Measurements from ENCODE around the gene KRT9. TPM values are rescaled to one million over a fixed set of nuclear protein-coding genes. Genes with fewer than 3 reads are reported as not detected.

The KRT9 gene
- total and polyA plus RNA-seq, 8 donors, result not detected

DNA sequence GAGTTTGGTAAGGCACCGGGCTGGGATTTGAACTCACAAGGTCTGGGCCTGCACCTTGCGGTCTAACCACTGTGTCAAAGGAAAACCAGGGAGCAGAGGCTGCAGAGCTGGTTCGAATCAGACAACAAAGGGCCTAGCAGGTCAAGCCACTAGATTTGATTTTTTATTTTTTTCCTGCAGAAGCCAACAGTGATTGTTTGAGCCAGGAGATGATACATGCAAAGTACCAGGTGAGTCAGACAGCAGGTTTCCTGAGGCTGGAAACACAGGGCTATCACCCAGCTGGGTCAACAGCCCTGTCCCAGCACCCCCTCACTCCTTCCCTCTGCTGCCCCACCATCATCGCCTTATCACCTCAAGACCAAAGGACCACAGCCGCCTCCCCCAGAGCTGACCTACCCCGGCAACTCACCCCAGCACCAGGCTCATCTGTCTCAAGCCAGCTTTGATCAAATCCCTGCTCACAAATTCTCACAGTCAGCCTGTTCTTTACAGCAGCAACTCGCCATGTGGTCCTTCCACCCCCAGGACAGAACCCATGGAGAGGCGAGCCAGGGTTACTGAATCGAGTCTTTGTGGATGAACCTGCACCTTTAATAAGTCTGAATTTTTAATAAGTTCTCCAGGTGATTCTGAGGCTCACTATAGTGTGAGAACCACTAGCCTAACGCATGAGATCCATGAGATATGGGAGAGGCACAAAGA is 30.8 kb downstream of the KRT9 start:
- intact Hi-C loops (cut with DNase I), result loop anchor here in 1 of 2 donors (10.0 kb wide), 1 partner anchor 636 kb away; no protein-coding TSS in a partner anchor
- Histone ChIP-seq H3K27me3 (peaks cover 0 to 20% of the 10 kb centered on the region in 2 donors), H3K27ac (no peak overlapping the region), H3K4me3 (no peak overlapping the region), H3K4me1 (no peaks in the 10 kb centered on the region), H3K36me3 (no peaks in the 10 kb centered on the region), H3K9me3 (no peaks in the 10 kb centered on the region)
- no peak for ATAC-seq
- DNase-seq, result no peak
- TF ChIP-seq, protein P1, sequence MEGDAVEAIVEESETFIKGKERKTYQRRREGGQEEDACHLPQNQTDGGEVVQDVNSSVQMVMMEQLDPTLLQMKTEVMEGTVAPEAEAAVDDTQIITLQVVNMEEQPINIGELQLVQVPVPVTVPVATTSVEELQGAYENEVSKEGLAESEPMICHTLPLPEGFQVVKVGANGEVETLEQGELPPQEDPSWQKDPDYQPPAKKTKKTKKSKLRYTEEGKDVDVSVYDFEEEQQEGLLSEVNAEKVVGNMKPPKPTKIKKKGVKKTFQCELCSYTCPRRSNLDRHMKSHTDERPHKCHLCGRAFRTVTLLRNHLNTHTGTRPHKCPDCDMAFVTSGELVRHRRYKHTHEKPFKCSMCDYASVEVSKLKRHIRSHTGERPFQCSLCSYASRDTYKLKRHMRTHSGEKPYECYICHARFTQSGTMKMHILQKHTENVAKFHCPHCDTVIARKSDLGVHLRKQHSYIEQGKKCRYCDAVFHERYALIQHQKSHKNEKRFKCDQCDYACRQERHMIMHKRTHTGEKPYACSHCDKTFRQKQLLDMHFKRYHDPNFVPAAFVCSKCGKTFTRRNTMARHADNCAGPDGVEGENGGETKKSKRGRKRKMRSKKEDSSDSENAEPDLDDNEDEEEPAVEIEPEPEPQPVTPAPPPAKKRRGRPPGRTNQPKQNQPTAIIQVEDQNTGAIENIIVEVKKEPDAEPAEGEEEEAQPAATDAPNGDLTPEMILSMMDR (IDR thresholded peaks at IDR 0.05), result no peak

DNA sequence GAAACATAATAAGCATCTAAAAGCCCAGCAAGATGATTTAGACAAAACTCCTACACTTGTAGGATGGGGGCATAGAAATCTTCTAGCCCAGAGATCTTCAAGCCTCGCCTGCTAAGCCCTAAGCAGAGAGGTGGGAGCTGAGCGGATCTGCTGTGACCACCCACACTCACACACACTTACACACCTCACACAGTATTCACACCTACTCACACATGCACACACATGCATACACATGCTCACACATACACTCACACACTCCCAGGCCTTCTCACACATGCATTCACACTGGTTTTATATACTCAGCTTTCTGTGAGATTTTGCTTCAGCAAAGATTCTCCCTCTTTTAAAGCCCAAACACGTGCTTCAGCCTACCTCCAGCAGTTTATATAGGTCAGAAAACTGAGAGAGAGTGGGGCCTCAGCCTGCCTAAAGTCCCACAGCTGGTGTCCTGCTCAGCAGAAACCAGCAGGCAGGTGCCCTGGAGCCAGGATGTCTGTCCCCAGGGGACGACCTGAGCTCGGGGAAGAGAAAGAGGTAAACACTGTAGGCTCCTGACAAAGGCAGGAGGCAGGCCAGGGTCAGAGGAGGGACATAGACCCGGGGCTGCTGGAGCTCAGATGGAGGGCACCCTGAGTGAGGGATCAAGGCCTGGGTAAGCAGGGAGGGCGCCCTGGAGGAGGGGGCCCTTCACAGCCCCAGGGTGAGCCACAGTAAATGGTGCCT is 31.7 kb downstream of the KRT9 start:
- Histone ChIP-seq H3K27me3 (peaks cover 0 to 29% of the 10 kb centered on the region in 2 donors), H3K36me3 (no peaks in the 10 kb centered on the region), H3K4me1 (no peaks in the 10 kb centered on the region), H3K4me3 (no peak overlapping the region), H3K9me3 (no peaks in the 10 kb centered on the region), H3K27ac (no peak overlapping the region)
- ATAC-seq (no peak), DNase-seq (no peak)
- intact Hi-C loops (cut with DNase I), result loop anchor here in 1 of 2 donors (10.0 kb wide), 1 partner anchor 635 kb away; no protein-coding TSS in a partner anchor
- TF ChIP-seq, protein P1 (IDR thresholded peaks at IDR 0.05), result no peak

DNA sequence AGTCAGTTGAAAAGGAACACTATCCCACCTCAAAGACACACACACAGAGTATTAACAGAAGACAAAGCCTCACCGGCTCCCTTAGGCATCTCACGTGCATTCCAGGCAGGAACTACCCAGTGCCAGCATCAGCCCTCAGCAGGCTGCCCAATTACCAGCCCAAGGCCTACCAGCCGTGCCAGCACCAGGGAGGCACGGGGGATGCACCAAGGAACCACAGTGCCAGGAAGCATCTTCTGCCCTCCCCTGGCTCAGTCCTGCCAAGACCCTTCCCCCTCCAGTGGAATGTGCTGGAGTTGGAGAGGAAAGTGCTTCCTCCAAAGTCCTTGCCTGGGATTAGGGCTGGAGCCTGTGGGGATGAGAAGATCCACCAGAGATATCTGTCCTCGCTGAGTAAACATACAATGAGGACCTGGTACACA is 32.8 kb downstream of the KRT9 start:
- intact Hi-C loops (cut with DNase I), result no loop called here
- TF ChIP-seq, protein P1 (IDR thresholded peaks at IDR 0.05), result no peak
- Histone ChIP-seq H3K9me3 (no peaks in the 10 kb centered on the region), H3K4me1 (no peaks in the 10 kb centered on the region), H3K4me3 (no peak overlapping the region), H3K27me3 (peaks cover 0 to 34% of the 10 kb centered on the region in 2 donors), H3K27ac (no peak overlapping the region), H3K36me3 (no peaks in the 10 kb centered on the region)
- ATAC-seq, result no peak
- no peak for DNase-seq

DNA sequence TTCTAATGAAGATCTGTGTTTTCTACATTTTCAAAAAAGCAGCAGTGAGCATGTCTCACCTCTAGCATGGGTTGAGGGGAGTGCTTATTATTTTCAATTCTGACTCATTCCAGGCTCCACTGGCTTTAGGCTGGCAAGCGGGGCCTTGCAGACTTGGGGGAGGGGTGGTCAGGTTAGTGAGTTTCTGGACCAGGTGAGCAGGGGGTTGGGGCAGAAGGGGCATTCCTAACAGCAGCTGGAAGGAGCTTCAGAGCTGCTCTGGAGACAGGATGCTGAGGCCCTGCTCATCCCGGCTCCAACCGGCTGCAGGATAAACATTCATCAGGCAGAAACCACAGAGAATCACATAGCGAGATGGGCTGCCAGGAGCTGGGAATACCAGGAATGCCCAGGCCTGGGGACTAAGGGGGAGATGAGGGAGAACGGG is 33.3 kb downstream of the KRT9 start:
- ATAC-seq (no peak), DNase-seq (peak in 1 of 4 donors; percentile 23)
- Histone ChIP-seq H3K36me3 (no peaks in the 10 kb centered on the region), H3K4me3 (no peak overlapping the region), H3K9me3 (no peaks in the 10 kb centered on the region), H3K27me3 (peaks cover 0 to 34% of the 10 kb centered on the region in 2 donors), H3K4me1 (no peaks in the 10 kb centered on the region), H3K27ac (no peak overlapping the region)
- TF ChIP-seq, protein P1 (IDR thresholded peaks at IDR 0.05), result no peak
- intact Hi-C loops (cut with DNase I), result no loop called here

DNA sequence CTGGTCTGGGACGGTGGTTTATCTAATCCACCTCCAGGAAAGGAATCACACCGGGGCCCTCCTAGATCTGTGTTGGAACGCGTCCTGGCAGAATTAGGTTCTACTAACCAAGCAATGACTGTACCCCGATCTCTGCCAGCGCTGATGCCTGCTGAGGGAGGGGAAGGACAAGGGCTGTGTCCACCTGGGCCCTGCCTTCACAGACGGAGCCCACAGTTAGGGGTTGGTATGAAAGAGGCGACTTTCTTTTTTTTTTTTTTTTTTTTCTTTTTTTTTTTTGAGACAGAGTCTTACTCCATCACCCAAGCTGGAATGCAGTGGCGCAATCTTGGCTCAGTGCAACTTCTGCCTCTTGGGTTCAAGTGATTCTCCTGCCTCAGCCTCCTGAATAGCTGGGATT is 33.9 kb downstream of the KRT9 start:
- H3K4me3 ChIP-seq, result no peak overlapping the region
- H3K36me3 ChIP-seq, result no peaks in the 10 kb centered on the region
- no peak overlapping the region for H3K27ac ChIP-seq
- intact Hi-C loops (cut with DNase I), result no loop called here
- H3K27me3 ChIP-seq, result peaks cover 0 to 30% of the 10 kb centered on the region in 2 donors
- H3K4me1 ChIP-seq, result no peaks in the 10 kb centered on the region
- TF ChIP-seq, protein P1 (IDR thresholded peaks at IDR 0.05), result no peak
- DNase-seq, result peak in 1 of 4 donors; percentile 33
- no peaks in the 10 kb centered on the region for H3K9me3 ChIP-seq
- no peak for ATAC-seq

Measured in left lung (tissue), 10 donors.